HG02852 (cell line): ENCODE measurements around the gene KIAA0319L.
A peak's percentile ranks its signal among the peaks of the same experiment; 100 is the strongest.

Experiments used
- ATAC-seq: cut with Tn5 transposase; IDR thresholded peaks from one replicate; pipeline ENCODE4 v1.9.1; 2021; ENCODE audit warnings: mild to moderate bottlenecking, moderate library complexity; ENCODE audit not compliant: unreplicated experiment

KIAA0319L gene

GRCh38 chr1:35564037-35564883, 7.1 kb upstream of the KIAA0319L start:
- no peak for ATAC-seq

- ATAC-seq, result no peak
Measured at GRCh38 chr1:35563166-35563565, 6.0 kb upstream of the KIAA0319L start.

GRCh38 chr1:35561972-35562680, 4.9 kb upstream of the KIAA0319L start:
- ATAC-seq, result no peak

- no peak for ATAC-seq
Measured at GRCh38 chr1:35561297-35561971, 4.2 kb upstream of the KIAA0319L start.

- ATAC-seq, result no peak
Measured at GRCh38 chr1:35560256-35561225, 3.3 kb upstream of the KIAA0319L start.

- ATAC-seq, result no peak
Measured at GRCh38 chr1:35559317-35559944, 2.2 kb upstream of the KIAA0319L start.

GRCh38 chr1:35558374-35559316, 1.4 kb upstream of the KIAA0319L start:
- ATAC-seq, result no peak

- peak; percentile 83 for ATAC-seq
Measured at GRCh38 chr1:35557611-35558373, 589 bp upstream of the KIAA0319L start, which contains the start of gene NCDN. TSS of gene NCDN (plus strand) at chr1:35557799. CDS start at chr1:35558191, 392 bp downstream.

DNA sequence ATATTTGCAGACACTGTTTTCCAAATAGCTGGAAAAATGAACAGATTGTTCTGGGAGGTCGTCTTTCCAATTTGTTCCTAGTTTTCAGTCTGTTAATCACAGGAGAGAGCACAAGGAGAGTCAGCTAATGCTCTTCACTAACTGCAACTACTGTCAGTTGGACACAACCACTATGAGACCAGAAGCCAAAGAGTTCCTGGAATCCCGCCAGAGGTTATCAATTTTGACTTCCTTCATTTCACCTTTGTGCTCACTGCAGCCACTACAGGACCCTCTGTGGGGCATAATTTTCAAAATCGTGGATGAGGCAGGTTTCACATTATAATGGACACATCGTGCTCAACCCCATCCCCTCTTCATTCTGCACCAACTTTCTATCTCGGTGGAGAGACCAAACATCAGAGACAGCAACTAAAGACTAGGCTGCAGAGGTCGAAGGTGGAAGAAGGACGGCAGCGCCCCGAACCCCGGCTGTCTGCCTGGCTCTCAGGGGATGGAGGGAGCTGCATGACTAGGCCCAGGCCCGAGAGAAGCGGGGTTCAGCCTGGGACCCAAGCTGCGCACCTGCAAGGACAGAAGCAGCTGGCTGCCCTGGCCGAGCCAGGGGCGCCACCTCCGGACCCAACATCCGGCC, 602 bp downstream of the KIAA0319L start:
- ATAC-seq, result no peak

GRCh38 chr1:35555601-35556477, 1.4 kb downstream of the KIAA0319L start:
- no peak for ATAC-seq

GRCh38 chr1:35555212-35555584, 2.0 kb downstream of the KIAA0319L start:
- no peak for ATAC-seq

DNA sequence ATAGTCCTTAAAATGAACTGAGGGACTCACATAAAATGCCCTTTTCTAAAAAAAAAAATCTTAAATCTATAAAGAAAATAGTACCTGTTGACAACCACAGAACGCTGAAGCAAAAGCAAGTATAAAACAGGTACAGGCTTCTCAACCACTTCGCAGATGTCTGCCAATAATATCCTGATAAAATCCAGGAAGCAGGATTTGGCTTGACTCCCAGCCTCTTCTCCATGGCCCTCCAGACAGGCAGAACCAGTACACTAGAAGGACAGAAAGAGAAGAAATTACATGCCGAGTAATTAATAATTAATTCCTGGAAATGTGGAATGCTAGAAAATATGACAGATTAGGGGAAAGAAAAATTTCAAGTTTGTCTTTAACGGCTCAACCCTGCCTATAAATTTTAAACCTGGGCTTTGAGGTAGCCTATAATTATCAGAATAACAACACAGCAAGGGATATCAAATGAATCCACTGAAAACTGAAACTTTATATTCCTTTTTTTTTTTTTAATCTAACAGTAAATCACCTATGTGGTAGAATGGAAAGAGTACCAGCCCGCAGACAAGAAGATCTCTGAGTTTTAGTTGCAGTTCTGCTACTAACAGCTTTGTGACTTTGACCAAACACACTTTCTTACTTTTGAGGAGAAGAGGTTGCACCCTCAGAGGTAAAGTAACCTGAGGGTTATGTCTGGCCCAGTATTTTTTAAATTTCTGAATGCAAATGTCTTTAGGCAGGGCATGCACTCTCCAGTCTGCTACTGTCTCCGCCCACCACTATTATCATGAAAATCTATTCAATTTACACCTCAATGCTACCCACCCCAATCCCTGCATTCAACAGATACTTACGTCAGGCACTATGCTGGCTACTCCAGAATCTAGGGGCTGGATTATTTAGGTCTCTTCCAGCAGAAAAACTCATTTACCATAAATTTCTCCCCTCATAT, 2.7 kb downstream of the KIAA0319L start:
- ATAC-seq, result no peak

GRCh38 chr1:35553851-35554250, 3.4 kb downstream of the KIAA0319L start:
- ATAC-seq, result no peak

GRCh38 chr1:35546614-35547013, 10.6 kb downstream of the KIAA0319L start:
- ATAC-seq, result no peak

- no peak for ATAC-seq
Measured at GRCh38 chr1:35544976-35545375, 12.2 kb downstream of the KIAA0319L start.
